ENCODE measurements around the gene EFCC1.

Gene EFCC1

GRCh38 chr3:128994581-128995546 lies 6.2 kb upstream of the EFCC1 start:
- DNase-seq, result no peak

GRCh38 chr3:128995737-128996136 lies 5.4 kb upstream of the EFCC1 start:
- no peak for DNase-seq

GRCh38 chr3:128996200-128996599 lies 4.9 kb upstream of the EFCC1 start:
- no peak for DNase-seq

GRCh38 chr3:128996726-128997125 lies 4.4 kb upstream of the EFCC1 start:
- no peak for DNase-seq

GRCh38 chr3:128997486-128998133 lies 3.5 kb upstream of the EFCC1 start:
- no peak for DNase-seq

GRCh38 chr3:128998561-128998960 lies 2.5 kb upstream of the EFCC1 start:
- no peak for DNase-seq

GRCh38 chr3:128999102-128999501 lies 2.0 kb upstream of the EFCC1 start:
- no peak for DNase-seq

- no peak for DNase-seq
These were observed 383 bp upstream of the EFCC1 start for GRCh38 chr3:129000742-129001100.

- DNase-seq, result no peak
These were observed 885 bp downstream of the EFCC1 start for GRCh38 chr3:129001806-129002572.

GRCh38 chr3:129002573-129003569 lies 1.8 kb downstream of the EFCC1 start:
- no peak for DNase-seq

- peak; percentile 33 for DNase-seq
These were observed 2.5 kb downstream of the EFCC1 start for GRCh38 chr3:129003578-129004112.

- no peak for DNase-seq
These were observed 3.7 kb downstream of the EFCC1 start for GRCh38 chr3:129004639-129005295.

- no peak for DNase-seq
These were observed 4.6 kb downstream of the EFCC1 start for GRCh38 chr3:129005526-129006303.

- DNase-seq, result no peak
These were observed 5.8 kb downstream of the EFCC1 start for GRCh38 chr3:129006864-129007263.

- DNase-seq, result no peak
These were observed 6.7 kb downstream of the EFCC1 start for GRCh38 chr3:129007792-129008191.

GRCh38 chr3:129009266-129009665 lies 8.2 kb downstream of the EFCC1 start:
- no peak for DNase-seq

GRCh38 chr3:129010310-129010956 lies 9.3 kb downstream of the EFCC1 start:
- no peak for DNase-seq

- no peak for DNase-seq
These were observed 12.4 kb downstream of the EFCC1 start for GRCh38 chr3:129013491-129013891.

GRCh38 chr3:129014148-129014547 lies 13.0 kb downstream of the EFCC1 start:
- DNase-seq, result no peak

GRCh38 chr3:129014793-129015345 lies 13.8 kb downstream of the EFCC1 start:
- no peak for DNase-seq

All from effector CD4-positive, alpha-beta T cell (primary cell).